Stimulated activated CD4-positive, alpha-beta T cell treated with anti-CD3 and anti-CD28 coated beads, TNF-alpha, amount 100 ng/mL, for 1 hour (primary cell): ENCODE data around the gene ZNF521.

Experiments
- DNase-seq, 3 donors: peaks; one replicate each; pipeline ENCODE4 v3.0.0-alpha.2; 2020; ENCODE audit warnings: low read depth in 3 of 3, low spot score in 1 of 3

The ZNF521 gene

DNA sequence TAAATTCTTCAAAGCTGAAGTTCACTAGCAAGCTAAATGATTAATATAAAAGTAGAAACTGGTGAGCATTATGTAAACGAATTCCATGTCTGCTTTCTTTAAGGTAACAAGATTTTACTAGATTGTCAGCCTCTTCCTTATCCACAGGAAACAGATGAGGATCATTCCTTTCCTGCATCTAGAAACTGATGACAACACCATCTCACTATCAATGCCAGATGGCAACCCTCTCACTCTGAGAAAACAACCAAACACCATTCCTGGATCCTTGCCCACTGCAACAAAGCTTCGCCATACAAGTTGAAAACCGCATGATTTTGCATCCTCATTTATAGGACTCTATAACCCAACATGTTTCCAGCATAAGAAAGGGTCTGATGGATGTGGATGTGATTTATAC lies 122.9 kb downstream of the ZNF521 start:
- DNase-seq = no peak

DNA sequence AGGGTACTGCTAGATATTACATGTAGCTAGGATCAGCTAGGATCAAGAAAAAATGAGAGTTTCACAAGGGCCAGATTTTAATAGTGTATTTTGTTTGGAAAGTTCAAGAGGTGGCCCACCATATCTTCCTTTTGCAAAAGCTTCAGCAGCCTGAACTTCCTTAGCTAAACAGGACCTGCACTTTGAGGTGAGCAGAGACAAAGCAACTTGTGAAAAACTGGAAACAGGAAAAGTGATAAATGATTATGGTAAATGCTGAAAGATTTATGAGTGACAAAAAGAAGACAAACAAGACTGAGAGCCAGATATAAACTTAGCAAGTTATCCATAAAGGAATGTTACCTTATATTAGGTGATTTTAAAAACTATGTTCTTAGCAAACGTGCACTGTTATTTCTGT lies 123.6 kb downstream of the ZNF521 start:
- no peak for DNase-seq

GRCh38 chr18:25225151-25225550 lies 126.8 kb downstream of the ZNF521 start:
- no peak for DNase-seq

DNA sequence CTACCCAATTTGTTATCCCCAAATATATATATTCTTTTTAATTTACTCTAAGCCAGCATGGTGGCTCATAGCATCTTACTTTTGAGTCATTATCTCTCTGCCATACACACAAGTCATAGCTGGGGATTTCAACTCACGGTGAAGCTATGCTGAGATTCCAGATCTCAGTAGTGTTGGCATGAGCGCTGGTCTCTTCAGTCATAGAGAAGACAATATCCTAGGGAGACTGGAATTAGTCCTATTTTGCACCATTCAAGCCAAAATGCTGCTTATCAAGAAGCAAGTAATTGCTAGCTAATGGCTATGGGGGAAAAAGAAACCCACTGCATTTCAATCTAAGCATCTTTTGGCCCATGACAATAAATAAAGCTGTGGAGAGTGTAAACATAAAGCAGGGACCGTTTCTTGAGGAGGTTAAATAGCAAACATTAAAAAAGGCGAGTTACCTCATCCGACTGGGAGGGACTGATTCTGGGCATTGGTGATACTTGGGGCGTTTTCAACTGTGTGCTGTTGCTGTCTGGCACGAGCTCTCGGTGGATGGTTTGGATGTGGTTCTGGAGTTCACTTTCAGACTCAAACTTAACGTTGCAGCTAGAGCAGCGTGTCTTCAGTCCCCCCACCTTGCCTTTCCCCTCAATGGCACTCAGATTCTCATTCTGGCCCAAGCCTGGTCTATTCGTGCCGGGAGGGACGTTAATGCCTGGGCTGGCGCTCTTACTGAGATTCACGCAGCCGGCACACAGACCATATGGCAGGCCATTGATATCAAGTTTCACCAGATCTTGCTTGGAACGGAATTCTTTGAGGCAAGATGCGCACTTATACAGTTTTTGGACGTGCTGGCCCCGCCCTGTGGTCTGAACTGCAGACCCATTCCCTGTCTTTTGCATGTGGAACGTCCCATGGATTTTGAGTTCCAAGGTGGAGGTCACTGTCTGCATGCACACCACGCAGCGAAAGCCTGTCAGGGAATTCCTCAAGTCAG lies 127.8 kb downstream of the ZNF521 start:
- DNase-seq = no peak

DNA sequence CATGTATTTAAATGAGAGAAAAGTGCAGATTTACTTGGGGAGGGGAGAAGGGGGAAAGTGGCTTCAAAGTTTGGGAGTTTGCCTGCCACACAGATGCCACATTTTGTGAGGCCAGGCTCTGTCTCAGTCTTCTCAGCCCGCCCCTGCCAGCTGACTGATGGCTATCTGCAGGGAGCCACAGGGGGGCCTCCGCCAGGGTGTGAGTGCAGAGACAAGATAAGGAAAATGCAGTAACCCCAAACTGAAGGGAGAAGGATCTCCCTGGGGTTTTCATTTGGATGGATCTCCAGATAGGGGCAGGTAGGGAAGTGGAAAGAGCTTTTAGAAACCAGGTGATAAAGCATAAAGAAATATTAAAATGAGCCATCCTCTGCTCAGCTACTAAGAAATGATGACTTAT lies 128.8 kb downstream of the ZNF521 start:
- DNase-seq = no peak

DNA sequence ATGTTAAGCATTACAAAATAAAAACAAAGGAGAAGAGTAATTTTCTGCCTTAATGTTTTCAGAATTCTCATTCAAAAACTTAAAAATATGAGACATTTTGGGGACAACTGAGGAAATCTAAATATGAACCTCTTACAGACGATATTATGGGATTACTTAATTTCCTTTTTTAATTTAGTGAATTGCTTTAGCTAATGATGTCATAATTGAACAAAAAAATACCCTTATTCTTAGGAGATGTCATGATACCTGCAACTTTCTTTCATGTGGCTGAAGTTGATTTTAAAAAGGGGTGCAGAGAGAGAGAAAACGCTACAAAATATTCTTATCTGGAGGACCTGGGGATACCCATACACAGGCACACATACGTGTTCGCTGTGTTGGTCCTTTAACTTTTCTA lies 129.3 kb downstream of the ZNF521 start:
- DNase-seq = no peak

GRCh38 chr18:25210622-25211021 lies 141.3 kb downstream of the ZNF521 start:
- no peak for DNase-seq

DNA sequence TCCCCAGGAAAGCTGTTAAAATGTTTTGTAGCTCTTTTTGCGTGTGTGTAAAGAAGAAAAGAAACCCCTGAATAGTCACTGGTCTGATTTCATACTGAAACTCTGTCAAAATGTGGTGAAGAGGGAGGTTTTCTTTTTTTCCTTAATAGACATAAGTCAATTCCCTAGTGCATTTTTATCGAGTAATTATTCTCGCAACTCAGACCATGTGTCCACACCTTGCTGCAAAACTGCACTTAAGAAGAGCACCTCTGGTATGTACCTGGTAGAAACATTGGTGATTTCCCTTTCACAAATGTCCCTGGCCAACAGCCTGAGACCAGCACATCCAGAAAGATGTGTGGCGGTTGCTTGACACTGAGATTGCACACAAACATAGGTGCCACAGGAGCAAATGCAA lies 159.9 kb downstream of the ZNF521 start:
- no peak for DNase-seq

GRCh38 chr18:25190472-25190871 lies 161.5 kb downstream of the ZNF521 start:
- DNase-seq = no peak

GRCh38 chr18:25189391-25190185 lies 162.4 kb downstream of the ZNF521 start:
- no peak for DNase-seq

GRCh38 chr18:25187521-25188192 lies 164.3 kb downstream of the ZNF521 start:
- no peak for DNase-seq

DNA sequence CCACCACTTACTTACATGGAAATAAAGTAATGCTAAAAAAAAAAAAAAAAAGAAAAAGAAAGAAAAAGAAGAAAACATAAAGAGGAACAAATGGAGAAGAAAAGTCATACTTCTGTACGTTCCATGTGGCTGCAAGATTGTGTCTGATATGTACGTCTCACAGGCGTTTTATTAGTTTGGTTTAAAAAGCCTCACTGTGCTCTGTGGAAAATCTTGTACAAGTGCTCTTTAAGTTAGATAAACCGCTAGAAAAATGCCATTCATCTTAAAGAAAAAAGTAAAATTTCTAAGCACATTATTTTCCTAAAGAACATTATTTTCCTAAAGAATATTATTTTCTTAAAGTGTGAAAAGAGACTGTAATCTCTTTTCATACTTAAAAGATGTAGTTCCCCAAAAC lies 165.1 kb downstream of the ZNF521 start:
- DNase-seq = no peak

- no peak for DNase-seq
Observed at GRCh38 chr18:25181993-25182392, 170.0 kb downstream of the ZNF521 start.

GRCh38 chr18:25181581-25181980 lies 170.4 kb downstream of the ZNF521 start:
- no peak for DNase-seq

DNA sequence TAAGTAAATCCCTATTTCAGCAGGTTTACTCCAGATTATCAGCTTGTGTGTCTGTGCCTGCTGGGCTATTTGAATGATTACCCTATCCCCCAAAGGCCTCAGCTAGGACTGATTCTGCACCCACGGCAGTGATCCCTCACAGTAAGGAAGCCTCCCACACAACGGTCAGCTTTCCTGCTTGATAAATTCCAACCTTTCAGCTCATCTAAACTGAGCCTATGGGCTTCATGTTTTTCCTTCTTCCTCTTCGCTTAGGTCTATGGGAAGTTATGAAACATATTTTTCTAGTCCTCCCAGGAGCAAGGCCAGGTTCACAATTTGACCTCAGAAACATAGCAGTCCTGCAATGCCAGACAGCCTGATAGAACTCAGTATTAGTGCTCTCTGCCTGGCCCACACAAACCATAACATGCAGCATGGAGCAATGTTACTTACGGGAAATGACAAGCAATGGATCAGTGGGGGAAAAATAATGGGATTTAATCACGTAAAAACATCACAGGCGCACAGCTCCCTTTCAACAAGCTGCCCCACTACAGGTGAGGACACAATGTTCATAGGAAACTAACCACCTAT lies 170.9 kb downstream of the ZNF521 start:
- DNase-seq = no peak

DNA sequence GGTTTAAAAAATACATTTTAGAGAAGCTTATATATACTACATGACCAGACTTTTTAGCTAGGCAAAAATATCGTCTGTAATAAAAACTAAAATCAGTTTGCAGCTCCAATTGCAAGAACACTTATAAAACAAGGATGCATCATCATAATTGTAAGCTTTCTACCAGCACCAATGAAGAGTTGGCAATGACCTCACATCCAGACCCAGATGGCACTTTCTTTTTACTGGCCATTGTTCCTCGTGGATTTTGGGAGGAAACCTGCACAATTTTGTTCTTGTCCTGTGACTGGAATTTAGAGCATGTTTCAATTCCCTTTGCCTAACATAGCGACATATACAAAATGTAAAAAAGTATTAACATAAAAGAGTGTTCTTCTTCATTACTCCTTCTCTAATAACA lies 174.3 kb downstream of the ZNF521 start:
- no peak for DNase-seq

DNA sequence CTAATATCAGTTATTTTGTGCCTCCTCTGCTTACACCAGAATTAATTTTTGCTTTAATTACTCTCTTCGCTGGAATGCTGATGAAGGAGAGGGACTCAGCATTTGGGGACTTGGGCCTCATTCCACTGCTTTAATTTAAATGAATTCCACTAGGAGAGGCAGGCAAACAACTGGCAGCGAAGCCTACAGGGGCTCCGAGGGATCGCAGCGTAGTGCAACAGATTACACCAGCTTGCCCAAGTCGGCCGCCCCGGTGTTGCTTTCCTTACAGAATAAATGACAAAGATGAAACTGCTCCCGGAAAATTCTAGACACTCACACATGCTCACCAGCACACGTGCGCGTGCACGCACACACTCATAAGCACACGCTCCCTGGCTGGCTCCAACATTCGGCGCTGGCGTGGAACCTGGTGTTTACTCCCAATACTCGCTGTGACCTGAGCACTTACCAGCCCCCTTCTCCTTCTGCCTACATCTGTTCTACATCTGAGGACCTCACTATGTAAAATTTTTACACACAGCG lies 175.4 kb downstream of the ZNF521 start:
- no peak for DNase-seq

DNA sequence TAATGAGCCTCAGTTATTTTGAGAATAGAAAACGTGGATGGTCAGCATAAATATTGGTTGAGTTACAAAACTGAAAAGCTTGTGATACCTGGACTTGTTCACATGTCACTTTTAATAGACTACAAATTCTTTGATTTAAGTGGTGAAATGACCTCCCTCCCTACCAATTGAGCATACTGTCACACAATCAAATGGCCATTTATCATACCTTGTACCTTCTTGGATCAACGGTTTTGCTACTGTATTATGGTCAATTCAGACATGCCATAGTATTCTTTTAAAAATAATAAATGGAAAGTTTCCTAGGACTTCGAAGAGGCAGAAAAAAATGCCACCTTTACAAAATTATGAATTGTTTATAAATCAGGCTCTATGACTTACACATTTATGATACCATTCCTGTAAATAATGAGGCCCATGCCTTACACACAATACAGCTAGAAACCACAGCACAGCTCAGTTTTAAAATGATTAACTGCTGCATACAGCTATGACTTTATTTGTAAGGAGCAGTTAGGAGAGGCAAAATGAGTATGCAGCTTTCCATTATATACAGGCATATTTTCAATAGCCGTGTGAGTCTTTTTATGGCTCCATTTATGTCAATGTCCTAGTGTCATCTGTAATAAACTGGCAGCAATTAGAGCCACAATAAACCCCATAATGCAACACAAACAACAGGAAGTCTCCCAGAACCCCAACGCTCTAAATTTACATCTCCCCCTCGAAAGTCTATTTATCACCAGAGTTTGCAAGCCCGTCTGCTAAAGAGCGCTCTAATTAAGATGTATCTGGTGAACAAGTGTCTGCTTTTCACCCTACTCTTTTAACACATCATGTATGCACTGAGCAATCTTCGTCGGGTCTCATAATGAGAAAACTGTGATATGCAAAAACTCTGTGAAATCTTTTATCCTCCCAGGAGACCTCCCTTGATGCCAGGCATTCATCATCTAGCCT lies 176.1 kb downstream of the ZNF521 start:
- DNase-seq = no peak

DNA sequence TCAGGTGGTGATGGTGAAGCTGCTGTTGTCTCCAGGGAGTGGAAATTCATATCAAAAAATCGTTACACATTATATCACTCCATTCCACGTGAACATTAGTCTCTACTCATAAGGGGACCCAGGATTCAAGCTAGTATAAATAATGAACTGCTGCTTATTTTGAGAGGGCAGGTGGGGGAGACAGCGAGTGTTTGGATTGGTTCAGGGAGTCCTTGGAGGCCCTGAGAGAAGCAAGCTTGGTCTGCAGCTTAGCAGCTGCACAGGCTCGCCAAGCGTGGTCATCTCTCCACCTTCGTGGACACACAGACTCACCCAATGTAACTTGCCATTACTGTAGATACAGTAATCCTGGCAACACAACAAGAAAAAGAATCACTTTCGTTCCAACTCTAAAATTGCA lies 177.6 kb downstream of the ZNF521 start:
- no peak for DNase-seq

DNA sequence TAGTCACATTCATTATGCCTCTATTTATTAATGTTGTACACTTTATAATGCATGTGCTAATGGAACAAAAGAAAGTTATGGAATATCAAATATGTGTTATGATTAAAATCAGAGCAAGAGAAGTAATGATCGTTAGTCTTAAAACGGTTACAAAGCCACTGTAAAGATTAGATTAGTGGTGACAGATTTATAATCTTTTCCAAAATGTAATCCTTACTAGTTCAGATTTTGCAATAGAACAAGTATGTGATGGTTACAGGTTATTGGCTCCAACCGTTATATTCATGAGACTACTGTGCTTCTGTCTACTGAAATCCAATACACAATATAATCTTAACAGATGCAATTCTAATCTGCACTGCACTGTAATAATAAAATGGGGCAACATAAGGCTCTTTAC lies 180.6 kb downstream of the ZNF521 start:
- no peak for DNase-seq
